ENCODE data around the gene TBL1X.

DNA sequence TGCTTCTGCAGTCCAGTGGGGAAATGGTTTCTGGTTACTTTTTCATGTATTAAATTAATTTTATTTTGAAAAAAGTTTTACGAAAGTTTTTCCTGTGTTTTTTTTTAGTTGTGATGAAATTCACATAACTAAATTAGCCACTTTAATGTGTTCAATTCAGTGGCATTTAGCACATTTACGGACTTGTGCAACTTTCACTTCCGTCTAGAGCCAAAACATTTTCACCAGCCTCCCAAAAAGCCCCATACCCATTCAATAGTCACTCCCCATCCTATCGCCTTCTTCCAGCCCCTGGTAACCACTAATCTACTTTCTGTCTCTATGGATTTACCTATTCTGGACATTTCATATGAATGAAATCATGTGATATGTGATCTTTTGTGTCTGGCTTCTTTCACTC, 22.8 kb upstream of the TBL1X start:
- no peak for TF ChIP-seq EZH2phosphoT487 (IDR thresholded peaks at IDR 0.05; ENCODE audit: low read depth)
- TF ChIP-seq, protein P1, sequence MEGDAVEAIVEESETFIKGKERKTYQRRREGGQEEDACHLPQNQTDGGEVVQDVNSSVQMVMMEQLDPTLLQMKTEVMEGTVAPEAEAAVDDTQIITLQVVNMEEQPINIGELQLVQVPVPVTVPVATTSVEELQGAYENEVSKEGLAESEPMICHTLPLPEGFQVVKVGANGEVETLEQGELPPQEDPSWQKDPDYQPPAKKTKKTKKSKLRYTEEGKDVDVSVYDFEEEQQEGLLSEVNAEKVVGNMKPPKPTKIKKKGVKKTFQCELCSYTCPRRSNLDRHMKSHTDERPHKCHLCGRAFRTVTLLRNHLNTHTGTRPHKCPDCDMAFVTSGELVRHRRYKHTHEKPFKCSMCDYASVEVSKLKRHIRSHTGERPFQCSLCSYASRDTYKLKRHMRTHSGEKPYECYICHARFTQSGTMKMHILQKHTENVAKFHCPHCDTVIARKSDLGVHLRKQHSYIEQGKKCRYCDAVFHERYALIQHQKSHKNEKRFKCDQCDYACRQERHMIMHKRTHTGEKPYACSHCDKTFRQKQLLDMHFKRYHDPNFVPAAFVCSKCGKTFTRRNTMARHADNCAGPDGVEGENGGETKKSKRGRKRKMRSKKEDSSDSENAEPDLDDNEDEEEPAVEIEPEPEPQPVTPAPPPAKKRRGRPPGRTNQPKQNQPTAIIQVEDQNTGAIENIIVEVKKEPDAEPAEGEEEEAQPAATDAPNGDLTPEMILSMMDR (IDR thresholded peaks at IDR 0.05; ENCODE audit: low read depth, low read length), result no peak
